ENCODE results near the gene BID.

The BID gene

GRCh38 chr22:17732251-17732854 is 41.9 kb downstream of the BID start:
- no peak for DNase-seq

- no peak for DNase-seq
Measured at GRCh38 chr22:17729561-17729960, 44.7 kb downstream of the BID start.

GRCh38 chr22:17728786-17729185 is 45.5 kb downstream of the BID start:
- no peak for DNase-seq

GRCh38 chr22:17726928-17727897 is 47.1 kb downstream of the BID start:
- DNase-seq = no peak

- DNase-seq = no peak
Measured at GRCh38 chr22:17726006-17726927, 48.0 kb downstream of the BID start.

- no peak for DNase-seq
Measured at GRCh38 chr22:17725500-17725796, 48.8 kb downstream of the BID start.

- no peak for DNase-seq
Measured at GRCh38 chr22:17724678-17725499, 49.4 kb downstream of the BID start.

- no peak for DNase-seq
Measured at GRCh38 chr22:17724241-17724640, 50.0 kb downstream of the BID start.

GRCh38 chr22:17719911-17720310 is 54.4 kb downstream of the BID start:
- DNase-seq = no peak

GRCh38 chr22:17717708-17718107 is 56.6 kb downstream of the BID start:
- no peak for DNase-seq

- no peak for DNase-seq
Measured at GRCh38 chr22:17716529-17716928, 57.7 kb downstream of the BID start.

- DNase-seq = no peak
Measured at GRCh38 chr22:17712441-17712840, 61.8 kb downstream of the BID start.

- no peak for DNase-seq
Measured at GRCh38 chr22:17710023-17710422, 64.2 kb downstream of the BID start.

- no peak for DNase-seq
Measured at GRCh38 chr22:17707526-17707925, 66.7 kb downstream of the BID start.

GRCh38 chr22:17706947-17707346 is 67.3 kb downstream of the BID start:
- DNase-seq = no peak

GRCh38 chr22:17705951-17706900 is 68.0 kb downstream of the BID start:
- no peak for DNase-seq

GRCh38 chr22:17705546-17705945 is 68.7 kb downstream of the BID start:
- no peak for DNase-seq

GRCh38 chr22:17703811-17704210 is 70.5 kb downstream of the BID start:
- DNase-seq = no peak

GRCh38 chr22:17700778-17701177 is 73.5 kb downstream of the BID start:
- DNase-seq = no peak

GRCh38 chr22:17699696-17700340 is 74.5 kb downstream of the BID start:
- no peak for DNase-seq

GRCh38 chr22:17698948-17699347 is 75.3 kb downstream of the BID start:
- no peak for DNase-seq

All from KG1 (cell line).